ENCODE results near the gene FBXL7.

Gene FBXL7

GRCh38 chr5:15902066-15902465, 402.1 kb downstream of the FBXL7 start:
- no peak for DNase-seq

- no peak for DNase-seq
Observed at GRCh38 chr5:15904899-15905830, 405.2 kb downstream of the FBXL7 start.

- DNase-seq: no peak
Observed at GRCh38 chr5:15914638-15915037, 414.7 kb downstream of the FBXL7 start.

GRCh38 chr5:15926586-15926985, 426.6 kb downstream of the FBXL7 start:
- no peak for DNase-seq

GRCh38 chr5:15927710-15928380, 427.9 kb downstream of the FBXL7 start:
- no peak for DNase-seq

GRCh38 chr5:15929611-15930263, 429.8 kb downstream of the FBXL7 start:
- DNase-seq: no peak

- no peak for DNase-seq
Observed at GRCh38 chr5:15932066-15932465, 432.1 kb downstream of the FBXL7 start.

GRCh38 chr5:15933259-15934207, 433.6 kb downstream of the FBXL7 start:
- DNase-seq: no peak

GRCh38 chr5:15936505-15937245, 436.7 kb downstream of the FBXL7 start:
- no peak for DNase-seq

GRCh38 chr5:15937708-15938107, 437.7 kb downstream of the FBXL7 start:
- DNase-seq: no peak

GRCh38 chr5:15938186-15938585, 438.2 kb downstream of the FBXL7 start:
- no peak for DNase-seq

GRCh38 chr5:15938961-15939360, 439.0 kb downstream of the FBXL7 start:
- no peak for DNase-seq

GRCh38 chr5:15940905-15941304, 440.9 kb downstream of the FBXL7 start:
- no peak for DNase-seq

GRCh38 chr5:15943487-15943886, 443.5 kb downstream of the FBXL7 start:
- no peak for DNase-seq

GRCh38 chr5:15946026-15946425, 446.0 kb downstream of the FBXL7 start:
- DNase-seq: no peak

- DNase-seq: no peak
Observed at GRCh38 chr5:15948190-15948589, 448.2 kb downstream of the FBXL7 start.

- no peak for DNase-seq
Observed at GRCh38 chr5:15951126-15951525, 451.1 kb downstream of the FBXL7 start.

- DNase-seq: no peak
Observed at GRCh38 chr5:15951550-15951949, 451.6 kb downstream of the FBXL7 start.

GRCh38 chr5:15956622-15957021, 456.6 kb downstream of the FBXL7 start:
- DNase-seq: no peak

GRCh38 chr5:15957124-15957523, 457.1 kb downstream of the FBXL7 start:
- no peak for DNase-seq

GRCh38 chr5:15959370-15960164, 459.6 kb downstream of the FBXL7 start:
- DNase-seq: no peak
